OCI-LY1 (cell line): ENCODE results near the gene PCGF3.

Experiments used
- H2AFZ ChIP-seq: fragments of 200-600 bp; sonication (generic), shearing (Covaris generic); 2 replicates; pipeline ENCODE4 v1.6.0; 2014; ENCODE audit warnings: antibody characterized with exemption, mild to moderate bottlenecking, low read length
- H3F3A ChIP-seq: fragments of 200-600 bp; sonication (generic), shearing (Covaris generic); 2 replicates; pipeline ENCODE4 v1.6.0; 2014; ENCODE audit warnings: mild to moderate bottlenecking, antibody characterized with exemption, low read length, moderate library complexity; ENCODE audit not compliant: insufficient read depth
- H3K27ac ChIP-seq: fragments of 200-600 bp; sonication (generic); 2 replicates; pipeline ENCODE4 v1.5.1; 2014; ENCODE audit warnings: low read length, mixed run types, mild to moderate bottlenecking, low read depth; ENCODE audit not compliant: poor library complexity, severe bottlenecking
- H3K27me3 ChIP-seq: fragments of 200-600 bp; sonication (generic); 2 replicates; pipeline ENCODE4 v1.6.0; 2014; ENCODE audit warnings: antibody characterized with exemption, mild to moderate bottlenecking, low read length, moderate library complexity; ENCODE audit not compliant: insufficient read depth
- H3K36me3 ChIP-seq: fragments of 200-600 bp; sonication (generic); 2 replicates; pipeline ENCODE4 v1.6.1; 2014; ENCODE audit warnings: mild to moderate bottlenecking, antibody characterized with exemption, low read length, moderate library complexity, mixed read lengths; ENCODE audit not compliant: insufficient read depth
- H3K4me1 ChIP-seq: fragments of 200-600 bp; sonication (generic); 2 replicates; pipeline ENCODE4 v1.5.1; 2014; ENCODE audit warnings: mild to moderate bottlenecking, low read length, moderate library complexity; ENCODE audit not compliant: insufficient read depth, severe bottlenecking
- H3K4me2 ChIP-seq: fragments of 200-600 bp; sonication (generic), shearing (Covaris generic); 2 replicates; pipeline ENCODE4 v1.6.1; 2014; ENCODE audit warnings: low read length
- H3K4me3 ChIP-seq: fragments of 200-600 bp; sonication (generic); 2 replicates; pipeline ENCODE4 v1.5.1; 2014; ENCODE audit warnings: low read length, low read depth, mild to moderate bottlenecking, mixed read lengths; ENCODE audit not compliant: poor library complexity, severe bottlenecking
- H3K79me2 ChIP-seq: fragments of 200-600 bp; shearing (Covaris generic); 2 replicates; pipeline ENCODE4 v1.6.1; 2016; ENCODE audit warnings: mixed run types, low read length, mixed read lengths; ENCODE audit not compliant: insufficient read depth
- H3K9ac ChIP-seq: fragments of 200-600 bp; sonication (generic), shearing (Covaris generic); 2 replicates; pipeline ENCODE4 v1.6.1; 2014; ENCODE audit warnings: mild to moderate bottlenecking, low read length, mixed read lengths
- H3K9me2 ChIP-seq: fragments of 200-600 bp; sonication (generic), shearing (Covaris generic); 2 replicates; pipeline ENCODE4 v1.6.1; 2014; ENCODE audit warnings: low read depth, mild to moderate bottlenecking, low read length, mixed read lengths
- H3K9me3 ChIP-seq: fragments of 200-600 bp; shearing (Covaris generic); 2 replicates; pipeline ENCODE4 v1.6.1; 2014; ENCODE audit warnings: low read length, mixed read lengths
- H4K20me1 ChIP-seq: fragments of 200-600 bp; sonication (generic), shearing (Covaris generic); 2 replicates; pipeline ENCODE4 v1.6.0; 2016; ENCODE audit warnings: mild to moderate bottlenecking, low read length; ENCODE audit not compliant: insufficient read depth
- CTCF ChIP-seq: fragments of 200-600 bp; sonication (generic), shearing (Covaris generic); IDR thresholded peaks from 2 replicates; pipeline ENCODE4 v1.5.1; 2017; ENCODE audit warnings: mild to moderate bottlenecking, antibody characterized with exemption, low read length, moderate library complexity, mixed read lengths
- EZH2 ChIP-seq: fragments of 200-600 bp; sonication (generic), shearing (Covaris generic); IDR thresholded peaks from 2 replicates; pipeline ENCODE4 v1.8.0; 2017; ENCODE audit warnings: borderline replicate concordance, mixed run types, mild to moderate bottlenecking, antibody characterized with exemption, low read length, moderate library complexity, mixed read lengths

Gene PCGF3

GRCh38 chr4:743463-744211 lies 38.0 kb downstream of the PCGF3 start:
- Histone ChIP-seq H3K4me3 (no peak overlapping the region), H4K20me1 (no peaks in the 10 kb centered on the region), H3K27me3 (no peaks in the 10 kb centered on the region), H3K27ac (no peak overlapping the region), H3K79me2 (no peaks in the 10 kb centered on the region), H3K4me2 (no peak overlapping the region), H3F3A (no peaks in the 10 kb centered on the region), H2AFZ (no peak overlapping the region), H3K9me2 (no peaks in the 10 kb centered on the region), H3K9ac (no peak overlapping the region), H3K9me3 (no peaks in the 10 kb centered on the region), H3K36me3 (peaks cover 7% of the 10 kb centered on the region), H3K4me1 (no peaks in the 10 kb centered on the region)
- TF ChIP-seq EZH2 = no peak
- TF ChIP-seq CTCF = no peak

- Histone ChIP-seq H3K79me2 (no peaks in the 10 kb centered on the region), H4K20me1 (no peaks in the 10 kb centered on the region), H3K4me1 (no peaks in the 10 kb centered on the region), H3K27me3 (no peaks in the 10 kb centered on the region), H2AFZ (no peak overlapping the region), H3K27ac (no peak overlapping the region), H3K9me3 (no peaks in the 10 kb centered on the region), H3K36me3 (peaks cover 5% of the 10 kb centered on the region), H3K9me2 (no peaks in the 10 kb centered on the region), H3K4me3 (no peak overlapping the region), H3K9ac (no peak overlapping the region), H3K4me2 (no peak overlapping the region), H3F3A (no peaks in the 10 kb centered on the region)
- no peak for TF ChIP-seq EZH2
- no peak for TF ChIP-seq CTCF
Measured at GRCh38 chr4:744212-744841, 38.7 kb downstream of the PCGF3 start.

- no peaks in the 10 kb centered on the region for H4K20me1 ChIP-seq
- no peak overlapping the region for H3K4me2 ChIP-seq
- no peak overlapping the region for H2AFZ ChIP-seq
- no peaks in the 10 kb centered on the region for H3K9me3 ChIP-seq
- H3F3A ChIP-seq = no peaks in the 10 kb centered on the region
- H3K4me1 ChIP-seq = no peaks in the 10 kb centered on the region
- H3K27me3 ChIP-seq = no peaks in the 10 kb centered on the region
- H3K36me3 ChIP-seq = peaks cover 6% of the 10 kb centered on the region; the same call in 1 of the 2 replicates
- no peak overlapping the region for H3K9ac ChIP-seq
- no peaks in the 10 kb centered on the region for H3K79me2 ChIP-seq
- no peak overlapping the region for H3K27ac ChIP-seq
- H3K4me3 ChIP-seq = no peak overlapping the region
- no peak for TF ChIP-seq CTCF
- no peak for TF ChIP-seq EZH2
- H3K9me2 ChIP-seq = no peaks in the 10 kb centered on the region
Measured at GRCh38 chr4:747546-748170, 42.0 kb downstream of the PCGF3 start.
